Measurements from ENCODE around the gene TMEM184A.

Gene TMEM184A

GRCh38 chr7:1555813-1556543, at the start of gene TMEM184A:
TMEM184A (minus strand) TSS chr7:1556205; CDS start chr7:1555484, 721 bp downstream.
- DNase-seq (ENCODE audit: low read depth in 2 of 2), result no peak

GRCh38 chr7:1604383-1604782, 48.4 kb upstream of the TMEM184A start:
- no peak for DNase-seq (ENCODE audit: low read depth in 2 of 2)

GRCh38 chr7:1603346-1604225, 47.6 kb upstream of the TMEM184A start:
- DNase-seq (ENCODE audit: low read depth in 2 of 2), result no peak

- no peak for DNase-seq (ENCODE audit: low read depth in 2 of 2)
These were observed 46.4 kb upstream of the TMEM184A start for GRCh38 chr7:1602386-1602785.

GRCh38 chr7:1601956-1602355, 46.0 kb upstream of the TMEM184A start:
- no peak for DNase-seq (ENCODE audit: low read depth in 2 of 2)

GRCh38 chr7:1599640-1600395, 43.8 kb upstream of the TMEM184A start:
- no peak for DNase-seq (ENCODE audit: low read depth in 2 of 2)

GRCh38 chr7:1598961-1599639, 43.1 kb upstream of the TMEM184A start:
- DNase-seq (ENCODE audit: low read depth in 2 of 2), result no peak

GRCh38 chr7:1598286-1598685, 42.3 kb upstream of the TMEM184A start:
- no peak for DNase-seq (ENCODE audit: low read depth in 2 of 2)

- DNase-seq (ENCODE audit: low read depth in 2 of 2), result no peak
These were observed 41.8 kb upstream of the TMEM184A start for GRCh38 chr7:1597791-1598190.

- no peak for DNase-seq (ENCODE audit: low read depth in 2 of 2)
These were observed 41.2 kb upstream of the TMEM184A start for GRCh38 chr7:1597066-1597760.

- DNase-seq (ENCODE audit: low read depth in 2 of 2), result no peak
These were observed 40.4 kb upstream of the TMEM184A start for GRCh38 chr7:1596181-1597043.

GRCh38 chr7:1595636-1596035, 39.6 kb upstream of the TMEM184A start:
- DNase-seq (ENCODE audit: low read depth in 2 of 2), result no peak

GRCh38 chr7:1595027-1595426, 39.0 kb upstream of the TMEM184A start:
- no peak for DNase-seq (ENCODE audit: low read depth in 2 of 2)

- no peak for DNase-seq (ENCODE audit: low read depth in 2 of 2)
These were observed 38.0 kb upstream of the TMEM184A start for GRCh38 chr7:1593904-1594421.

- no peak for DNase-seq (ENCODE audit: low read depth in 2 of 2)
These were observed 37.3 kb upstream of the TMEM184A start for GRCh38 chr7:1593091-1593866.

- DNase-seq (ENCODE audit: low read depth in 2 of 2), result no peak
These were observed 36.4 kb upstream of the TMEM184A start for GRCh38 chr7:1592299-1592871.

GRCh38 chr7:1591876-1592275, 35.9 kb upstream of the TMEM184A start:
- no peak for DNase-seq (ENCODE audit: low read depth in 2 of 2)

GRCh38 chr7:1591396-1591795, 35.4 kb upstream of the TMEM184A start:
- no peak for DNase-seq (ENCODE audit: low read depth in 2 of 2)

GRCh38 chr7:1590887-1591286, 34.9 kb upstream of the TMEM184A start:
- DNase-seq (ENCODE audit: low read depth in 2 of 2), result no peak
